Liver (tissue), 9 donors: ENCODE measurements around the gene VPS52. TPM values are rescaled to one million over a fixed set of nuclear protein-coding genes. Genes with fewer than 3 reads are reported as not detected.
A peak's percentile ranks its signal among the peaks of the same experiment; 100 is the strongest.

Source experiments
- DNase-seq: peaks from one replicate; pipeline ENCODE4 v3.0.0-alpha.2; 2017; ENCODE audit warnings: low spot score
- H3K27ac ChIP-seq, 2 donors: one replicate each; pipeline ENCODE4 v1.7.0; 2013; ENCODE audit warnings: inconsistent platforms in 2 of 2, low read length in 2 of 2, control low read depth in 1 of 2, low read depth in 1 of 2, mild to moderate bottlenecking in 1 of 2
- H3K27me3 ChIP-seq, 4 donors: one replicate each; pipeline versions ENCODE4 v1.6.1 to v1.7.0; 2013; ENCODE audit warnings: low read length in 3 of 4, inconsistent platforms in 1 of 4, mild to moderate bottlenecking in 1 of 4, moderate library complexity in 1 of 4; ENCODE audit not compliant: control insufficient read depth in 4 of 4, insufficient read depth in 4 of 4
- H3K36me3 ChIP-seq, 4 donors: one replicate each; pipeline versions ENCODE4 v1.6.1 to v1.7.0; 2013; ENCODE audit warnings: low read length in 3 of 4, mild to moderate bottlenecking in 3 of 4, low read depth in 1 of 4, moderate library complexity in 1 of 4; ENCODE audit not compliant: control insufficient read depth in 4 of 4, insufficient read depth in 3 of 4
- H3K4me1 ChIP-seq, 4 donors: one replicate each; pipeline versions ENCODE4 v1.6.1 to v1.7.0; 2013; ENCODE audit warnings: low read length in 3 of 4, mild to moderate bottlenecking in 3 of 4, moderate library complexity in 1 of 4; ENCODE audit not compliant: control insufficient read depth in 4 of 4, insufficient read depth in 4 of 4
- H3K4me3 ChIP-seq, 3 donors: one replicate each; pipeline versions ENCODE4 v1.6.1 to v1.7.0; 2013; ENCODE audit warnings: low read length in 3 of 3, control low read depth in 1 of 3, low read depth in 1 of 3, mild to moderate bottlenecking in 1 of 3
- H3K9ac ChIP-seq, 2 donors: one replicate each; pipeline ENCODE4 v1.7.0; 2013; ENCODE audit warnings: low read length in 2 of 2, mild to moderate bottlenecking in 2 of 2, moderate library complexity in 2 of 2, control low read depth in 1 of 2, low read depth in 1 of 2
- H3K9me3 ChIP-seq, 4 donors: one replicate each; pipeline versions ENCODE4 v1.6.1 to v1.7.0; 2013; ENCODE audit warnings: low read length in 3 of 4; ENCODE audit not compliant: control insufficient read depth in 4 of 4
- EGR1 ChIP-seq, 2 donors: IDR thresholded peaks; 2 replicates each; pipeline ENCODE4 v1.6.1; 2016 to 2018; ENCODE audit warnings: antibody characterized with exemption in 2 of 2, low read depth in 2 of 2
- GABPA ChIP-seq, 2 donors: IDR thresholded peaks in 1 of 2; conservative IDR thresholded peaks in 1 of 2; 2 replicates each; pipeline ENCODE4 v1.6.1; 2016; ENCODE audit warnings: antibody characterized with exemption in 2 of 2, mild to moderate bottlenecking in 1 of 2, moderate library complexity in 1 of 2
- HNF4G ChIP-seq: IDR thresholded peaks from 2 replicates; pipeline ENCODE4 v1.6.1; 2016; ENCODE audit warnings: antibody characterized with exemption
- NR2F2 ChIP-seq: IDR thresholded peaks from 2 replicates; pipeline ENCODE4 v1.6.1; 2016; ENCODE audit warnings: antibody characterized with exemption
- WGBS: extraction: QIAGEN DNeasy Blood & Tissue Kit; methylation state at CpG from one replicate; pipeline ENCODE4 v1.1.7; 2013; 5-methylcytosine and 5-hydroxymethylcytosine counted together
- polyA plus RNA-seq, 2 donors: library from polyadenylated mRNA; stranded (reverse) in 1 of 2; unstranded in 1 of 2; fragments of 200-250 nt in 1 of 2; fragments of >200 nt in 1 of 2; fragmentation: Nextera tagmentation in 1 of 2; extraction: Ambion mirVana in 1 of 2; gene quantifications; one replicate each; pipeline versions ENCODE4 v1.2.1 to v1.2.3, GENCODE V29; 2013 to 2015
- total RNA-seq, 2 donors: library from RNA; depleted of rRNA; stranded (reverse); fragments of >200 nt; gene quantifications; one replicate each; pipeline ENCODE4 v1.2.3, GENCODE V29; 2014
- TF ChIP-seq, protein P1 (sequence below): IDR thresholded peaks from 2 replicates; pipeline ENCODE4 v1.6.1; 2016; ENCODE audit warnings: antibody characterized with exemption, mild to moderate bottlenecking
- TF ChIP-seq, protein P2 (sequence below): fragments of 150-350 bp; IDR thresholded peaks from 2 replicates; pipeline ENCODE4 v1.5.1; 2017; ENCODE audit warnings: improper control_type of control experiment, low read depth, low read length; ENCODE audit not compliant: missing input control
- donor health status: healthy.
- donor health status: healthy.
- donor health status: healthy.
- donor health status: healthy.
- donor health status: healthy.

VPS52 gene
- total and polyA plus RNA-seq, 4 donors: 21.3 to 33.4 (median 25.3) TPM

DNA sequence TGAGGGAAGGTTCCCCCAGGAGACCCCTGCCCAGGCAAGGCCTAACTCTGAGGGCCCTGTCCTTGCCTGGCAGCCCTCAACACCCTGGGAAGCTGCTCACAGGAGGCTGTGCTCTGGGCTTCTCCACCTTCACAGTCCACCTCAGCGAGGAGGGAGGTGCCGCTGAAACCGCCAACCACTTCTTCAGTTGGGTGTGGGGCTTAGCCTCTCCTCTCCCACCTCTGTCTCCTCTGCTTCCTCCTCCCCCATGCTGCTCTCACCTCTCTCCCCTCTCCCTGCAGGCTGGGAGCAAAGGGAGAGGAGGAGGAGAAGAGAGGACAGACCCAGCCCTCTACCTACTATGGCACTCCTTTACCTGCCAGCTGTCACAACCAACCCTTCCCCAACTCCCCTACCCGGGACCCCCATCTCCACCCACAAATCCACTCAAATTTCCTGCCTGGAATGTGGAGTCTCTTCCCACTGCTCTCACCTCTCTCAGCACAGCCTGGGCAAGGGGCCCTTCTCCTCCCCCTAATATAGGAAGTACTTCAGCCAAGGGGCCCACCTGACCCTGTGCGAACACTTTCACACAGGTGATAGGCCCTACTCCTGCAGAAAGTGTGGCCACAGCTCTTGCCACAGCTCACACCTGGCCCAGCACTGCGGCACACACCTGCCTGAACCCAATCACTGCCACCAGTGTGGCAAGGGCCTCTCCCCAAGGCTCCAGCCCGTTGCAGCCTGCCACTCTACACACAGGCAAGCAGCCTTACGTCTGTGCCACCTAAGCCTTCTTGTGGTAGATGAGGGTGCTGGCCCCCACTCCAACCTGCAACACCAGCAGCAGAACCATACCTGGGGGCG is 56.2 kb downstream of the VPS52 start:
- TF ChIP-seq HNF4G: no peak
- TF ChIP-seq GABPA (IDR thresholded peaks at IDR 0.05 in 1 of 2, conservative IDR thresholded peaks at IDR 0.05 in 1 of 2): no peak
- WGBS: 86% methylated on average over 9 of the region's 9 CpGs
- H3K27me3 ChIP-seq: no peaks in the 10 kb centered on the region
- no peak overlapping the region for H3K9ac ChIP-seq
- peaks cover 0 to 6% (median 0%) of the 10 kb centered on the region in 4 donors for H3K36me3 ChIP-seq
- H3K27ac ChIP-seq: no peak overlapping the region
- DNase-seq: no peak
- no peak overlapping the region for H3K4me3 ChIP-seq
- no peaks in the 10 kb centered on the region for H3K9me3 ChIP-seq
- H3K4me1 ChIP-seq: peaks cover 0 to 16% (median 11%) of the 10 kb centered on the region in 4 donors

DNA sequence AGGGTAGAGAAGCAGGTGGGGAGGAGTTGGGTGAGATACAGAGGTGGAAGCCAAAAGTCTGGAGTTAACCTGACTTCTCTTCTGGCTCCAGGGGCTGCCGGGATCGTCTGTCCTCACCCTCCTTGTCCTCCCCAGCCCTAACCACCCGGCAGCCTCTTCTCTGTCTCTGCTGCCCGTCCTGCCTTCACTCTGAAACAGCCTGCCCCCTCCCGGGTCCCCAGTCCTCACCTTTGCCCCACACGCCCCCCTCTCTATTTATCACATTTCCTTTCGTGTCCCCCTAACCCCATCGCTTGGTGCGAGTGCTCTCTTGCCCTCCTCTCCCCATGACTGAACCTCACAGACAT is 57.7 kb downstream of the VPS52 start:
- no peak for DNase-seq
- no peaks in the 10 kb centered on the region for H3K27me3 ChIP-seq
- H3K4me3 ChIP-seq: no peak overlapping the region
- H3K36me3 ChIP-seq: peaks cover 0 to 17% (median 7%) of the 10 kb centered on the region in 4 donors
- no peaks in the 10 kb centered on the region for H3K9me3 ChIP-seq
- TF ChIP-seq, protein P1, sequence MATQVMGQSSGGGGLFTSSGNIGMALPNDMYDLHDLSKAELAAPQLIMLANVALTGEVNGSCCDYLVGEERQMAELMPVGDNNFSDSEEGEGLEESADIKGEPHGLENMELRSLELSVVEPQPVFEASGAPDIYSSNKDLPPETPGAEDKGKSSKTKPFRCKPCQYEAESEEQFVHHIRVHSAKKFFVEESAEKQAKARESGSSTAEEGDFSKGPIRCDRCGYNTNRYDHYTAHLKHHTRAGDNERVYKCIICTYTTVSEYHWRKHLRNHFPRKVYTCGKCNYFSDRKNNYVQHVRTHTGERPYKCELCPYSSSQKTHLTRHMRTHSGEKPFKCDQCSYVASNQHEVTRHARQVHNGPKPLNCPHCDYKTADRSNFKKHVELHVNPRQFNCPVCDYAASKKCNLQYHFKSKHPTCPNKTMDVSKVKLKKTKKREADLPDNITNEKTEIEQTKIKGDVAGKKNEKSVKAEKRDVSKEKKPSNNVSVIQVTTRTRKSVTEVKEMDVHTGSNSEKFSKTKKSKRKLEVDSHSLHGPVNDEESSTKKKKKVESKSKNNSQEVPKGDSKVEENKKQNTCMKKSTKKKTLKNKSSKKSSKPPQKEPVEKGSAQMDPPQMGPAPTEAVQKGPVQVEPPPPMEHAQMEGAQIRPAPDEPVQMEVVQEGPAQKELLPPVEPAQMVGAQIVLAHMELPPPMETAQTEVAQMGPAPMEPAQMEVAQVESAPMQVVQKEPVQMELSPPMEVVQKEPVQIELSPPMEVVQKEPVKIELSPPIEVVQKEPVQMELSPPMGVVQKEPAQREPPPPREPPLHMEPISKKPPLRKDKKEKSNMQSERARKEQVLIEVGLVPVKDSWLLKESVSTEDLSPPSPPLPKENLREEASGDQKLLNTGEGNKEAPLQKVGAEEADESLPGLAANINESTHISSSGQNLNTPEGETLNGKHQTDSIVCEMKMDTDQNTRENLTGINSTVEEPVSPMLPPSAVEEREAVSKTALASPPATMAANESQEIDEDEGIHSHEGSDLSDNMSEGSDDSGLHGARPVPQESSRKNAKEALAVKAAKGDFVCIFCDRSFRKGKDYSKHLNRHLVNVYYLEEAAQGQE: no peak
- TF ChIP-seq EGR1 (IDR thresholded peaks at IDR 0.05; ENCODE audit: low read depth in 2 of 2): no peak
- no peak overlapping the region for H3K27ac ChIP-seq
- H3K9ac ChIP-seq: no peak overlapping the region
- peaks cover 0 to 19% (median 13%) of the 10 kb centered on the region in 4 donors for H3K4me1 ChIP-seq
- 24% methylated on average over 9 of the region's 9 CpGs for WGBS

DNA sequence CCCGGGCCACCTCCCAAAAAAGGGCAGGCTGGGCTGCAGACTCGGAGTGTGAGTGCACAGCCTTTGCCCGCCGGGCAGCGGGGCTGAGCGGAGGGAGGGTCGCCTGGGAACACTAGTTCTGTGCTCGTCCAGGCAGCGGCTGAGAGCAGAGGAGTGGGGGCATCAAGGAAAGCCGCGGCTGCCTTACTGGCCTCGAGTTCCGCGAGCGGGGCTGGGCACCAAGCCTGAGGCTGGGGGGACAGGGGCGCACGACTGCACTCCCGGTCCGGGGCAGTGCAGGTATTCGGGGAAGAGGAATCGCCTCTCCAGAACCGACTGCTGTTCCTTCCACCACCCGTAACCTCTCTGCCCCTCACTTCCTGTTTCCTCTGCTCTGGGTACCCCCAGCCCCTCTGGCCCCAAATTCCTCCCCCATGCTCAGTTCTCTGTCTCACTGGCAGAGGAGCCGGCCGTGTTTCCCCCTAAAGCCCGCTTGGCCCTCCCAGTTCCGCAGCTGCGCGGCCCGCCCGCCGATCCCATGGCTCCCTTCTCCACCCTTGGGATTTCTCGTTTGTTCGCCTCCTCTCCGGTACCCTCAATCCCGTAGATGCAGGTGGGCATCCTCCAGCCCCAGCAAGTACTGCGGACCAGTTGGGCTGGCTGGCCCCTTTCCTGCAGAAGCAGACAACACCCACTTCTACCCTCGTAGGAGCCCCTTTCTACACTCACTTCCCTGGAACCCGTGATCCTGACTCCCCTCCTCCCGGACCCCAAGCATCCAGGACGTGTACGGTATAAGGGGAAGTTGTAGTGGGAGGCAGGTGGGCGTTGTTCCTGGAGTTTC is 58.3 kb downstream of the VPS52 start:
- Histone ChIP-seq H3K27ac (no peak overlapping the region), H3K36me3 (peaks cover 0 to 17% (median 7%) of the 10 kb centered on the region in 4 donors), H3K9me3 (no peaks in the 10 kb centered on the region), H3K4me3 (peak overlapping the region in 1 of 3 donors; percentile 31), H3K27me3 (no peaks in the 10 kb centered on the region), H3K9ac (no peak overlapping the region), H3K4me1 (peaks cover 0 to 22% (median 16%) of the 10 kb centered on the region in 4 donors)
- no peak for DNase-seq
- no peak for TF ChIP-seq HNF4G
- TF ChIP-seq, protein P1: no peak
- no peak for TF ChIP-seq NR2F2
- TF ChIP-seq, protein P2, sequence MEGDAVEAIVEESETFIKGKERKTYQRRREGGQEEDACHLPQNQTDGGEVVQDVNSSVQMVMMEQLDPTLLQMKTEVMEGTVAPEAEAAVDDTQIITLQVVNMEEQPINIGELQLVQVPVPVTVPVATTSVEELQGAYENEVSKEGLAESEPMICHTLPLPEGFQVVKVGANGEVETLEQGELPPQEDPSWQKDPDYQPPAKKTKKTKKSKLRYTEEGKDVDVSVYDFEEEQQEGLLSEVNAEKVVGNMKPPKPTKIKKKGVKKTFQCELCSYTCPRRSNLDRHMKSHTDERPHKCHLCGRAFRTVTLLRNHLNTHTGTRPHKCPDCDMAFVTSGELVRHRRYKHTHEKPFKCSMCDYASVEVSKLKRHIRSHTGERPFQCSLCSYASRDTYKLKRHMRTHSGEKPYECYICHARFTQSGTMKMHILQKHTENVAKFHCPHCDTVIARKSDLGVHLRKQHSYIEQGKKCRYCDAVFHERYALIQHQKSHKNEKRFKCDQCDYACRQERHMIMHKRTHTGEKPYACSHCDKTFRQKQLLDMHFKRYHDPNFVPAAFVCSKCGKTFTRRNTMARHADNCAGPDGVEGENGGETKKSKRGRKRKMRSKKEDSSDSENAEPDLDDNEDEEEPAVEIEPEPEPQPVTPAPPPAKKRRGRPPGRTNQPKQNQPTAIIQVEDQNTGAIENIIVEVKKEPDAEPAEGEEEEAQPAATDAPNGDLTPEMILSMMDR: no peak
- WGBS: 3% methylated on average over 43 of the region's 43 CpGs
